Fibroblast of the aortic adventitia (primary cell): ENCODE measurements around the gene IGF2BP2. TPM values are rescaled to one million over a fixed set of nuclear protein-coding genes. Genes with fewer than 3 reads are reported as not detected.

Experiments
- DNase-seq: peaks from one replicate; pipeline ENCODE4 v3.0.0-alpha.2; 2010; ENCODE audit warnings: low read depth
- H3K4me3 ChIP-seq: 2 replicates; pipeline ENCODE4 v1.5.1; 2011; ENCODE audit warnings: low read depth, mild to moderate bottlenecking, control low read depth, low read length, moderate library complexity
- total RNA-seq: library from RNA; depleted of rRNA; stranded (reverse); fragments of >200 nt; gene quantifications from 2 replicates; pipeline ENCODE4 v1.2.3, GENCODE V29; 2012; ENCODE audit warnings: low replicate concordance
- TF ChIP-seq, protein P1 (sequence below): IDR thresholded peaks from 2 replicates; pipeline ENCODE4 v1.5.1; 2011; ENCODE audit warnings: mild to moderate bottlenecking, low read length, control low read depth, inconsistent platforms; ENCODE audit not compliant: insufficient read depth

Gene IGF2BP2
- total RNA-seq, 1 donor = 40.1 TPM

GRCh38 chr3:185756477-185756876 lies 68.4 kb downstream of the IGF2BP2 start:
- no peak for DNase-seq
- TF ChIP-seq, protein P1, sequence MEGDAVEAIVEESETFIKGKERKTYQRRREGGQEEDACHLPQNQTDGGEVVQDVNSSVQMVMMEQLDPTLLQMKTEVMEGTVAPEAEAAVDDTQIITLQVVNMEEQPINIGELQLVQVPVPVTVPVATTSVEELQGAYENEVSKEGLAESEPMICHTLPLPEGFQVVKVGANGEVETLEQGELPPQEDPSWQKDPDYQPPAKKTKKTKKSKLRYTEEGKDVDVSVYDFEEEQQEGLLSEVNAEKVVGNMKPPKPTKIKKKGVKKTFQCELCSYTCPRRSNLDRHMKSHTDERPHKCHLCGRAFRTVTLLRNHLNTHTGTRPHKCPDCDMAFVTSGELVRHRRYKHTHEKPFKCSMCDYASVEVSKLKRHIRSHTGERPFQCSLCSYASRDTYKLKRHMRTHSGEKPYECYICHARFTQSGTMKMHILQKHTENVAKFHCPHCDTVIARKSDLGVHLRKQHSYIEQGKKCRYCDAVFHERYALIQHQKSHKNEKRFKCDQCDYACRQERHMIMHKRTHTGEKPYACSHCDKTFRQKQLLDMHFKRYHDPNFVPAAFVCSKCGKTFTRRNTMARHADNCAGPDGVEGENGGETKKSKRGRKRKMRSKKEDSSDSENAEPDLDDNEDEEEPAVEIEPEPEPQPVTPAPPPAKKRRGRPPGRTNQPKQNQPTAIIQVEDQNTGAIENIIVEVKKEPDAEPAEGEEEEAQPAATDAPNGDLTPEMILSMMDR = no peak
- no peak overlapping the region for H3K4me3 ChIP-seq

DNA sequence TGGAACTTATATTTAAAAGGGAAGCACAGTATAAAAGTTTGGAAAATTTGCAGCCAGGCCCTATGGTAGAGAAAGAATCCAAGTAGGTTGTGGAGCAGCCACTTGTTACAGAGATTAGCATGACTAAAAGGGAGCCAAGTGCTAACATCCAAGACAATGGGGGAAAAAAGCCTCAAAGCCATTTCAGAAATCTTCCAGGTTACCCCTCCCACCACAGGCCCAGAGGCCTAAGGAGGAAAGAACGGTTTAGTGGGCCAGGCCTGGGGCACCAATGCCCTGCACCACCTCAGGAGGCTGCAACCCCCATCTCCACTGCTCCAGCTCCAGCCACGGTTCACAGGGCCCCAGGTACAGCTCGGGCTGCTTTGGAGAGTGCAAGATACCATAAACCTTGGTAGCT lies 69.9 kb downstream of the IGF2BP2 start:
- no peak for DNase-seq
- no peak overlapping the region for H3K4me3 ChIP-seq
- TF ChIP-seq, protein P1 = no peak

- TF ChIP-seq, protein P1 = no peak
- no peak for DNase-seq
- no peak overlapping the region for H3K4me3 ChIP-seq
Observed at GRCh38 chr3:185753354-185753753, 71.5 kb downstream of the IGF2BP2 start.

GRCh38 chr3:185750702-185751101 lies 74.1 kb downstream of the IGF2BP2 start:
- TF ChIP-seq, protein P1 = no peak
- no peak overlapping the region for H3K4me3 ChIP-seq
- no peak for DNase-seq

DNA sequence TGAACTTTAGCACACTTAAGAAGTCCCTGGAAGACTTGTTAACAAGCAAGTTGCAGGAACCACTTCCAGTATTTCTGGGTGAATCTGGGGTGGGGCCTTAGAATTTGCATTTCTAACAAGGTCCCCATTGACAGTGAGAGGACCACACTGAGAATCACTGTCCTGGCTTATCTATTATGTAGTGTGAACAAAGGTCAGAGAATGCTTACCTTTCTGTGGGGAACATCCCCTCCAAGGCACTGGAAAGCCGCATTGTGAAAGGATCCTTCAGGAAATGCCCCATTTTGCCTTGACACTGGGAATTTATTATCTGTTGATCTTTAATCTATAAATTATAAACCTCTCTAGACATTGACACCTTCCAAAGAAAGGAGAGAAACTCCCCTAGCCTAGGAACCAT lies 74.8 kb downstream of the IGF2BP2 start:
- TF ChIP-seq, protein P1 = no peak

GRCh38 chr3:185746470-185746869 lies 78.4 kb downstream of the IGF2BP2 start:
- DNase-seq = no peak
- TF ChIP-seq, protein P1 = no peak
- H3K4me3 ChIP-seq = no peak overlapping the region

More for the DNA sequence above, 74.8 kb downstream of the IGF2BP2 start:
- DNase-seq = no peak
- H3K4me3 ChIP-seq = no peak overlapping the region
